Spinal cord (tissue), 10 donors: Measurements from ENCODE around the gene EGFL8. TPM values are rescaled to one million over a fixed set of nuclear protein-coding genes. Genes with fewer than 3 reads are reported as not detected.

Source experiments
- DNase-seq, 6 donors: peaks; one replicate each; pipeline versions ENCODE4 v3.0.0 to v3.0.0-alpha.2; 2013 to 2015; ENCODE audit warnings: low spot score in 6 of 6, low read depth in 4 of 6
- H3K27ac ChIP-seq: one replicate; pipeline ENCODE4 v1.5.1; 2013; ENCODE audit warnings: low read depth, low read length, control low read depth
- H3K27me3 ChIP-seq: one replicate; pipeline ENCODE4 v1.6.1; 2013; ENCODE audit warnings: low read length; ENCODE audit not compliant: control insufficient read depth, insufficient read depth
- H3K36me3 ChIP-seq: one replicate; pipeline ENCODE4 v1.6.1; 2013; ENCODE audit warnings: low read length; ENCODE audit not compliant: control insufficient read depth, insufficient read depth
- H3K4me1 ChIP-seq: one replicate; pipeline ENCODE4 v1.6.1; 2013; ENCODE audit warnings: low read length; ENCODE audit not compliant: control insufficient read depth, insufficient read depth
- H3K4me3 ChIP-seq: one replicate; pipeline ENCODE4 v1.5.1; 2013; ENCODE audit warnings: low read depth, low read length, control low read depth
- H3K9me3 ChIP-seq: one replicate; pipeline ENCODE4 v1.6.1; 2013; ENCODE audit warnings: low read length; ENCODE audit not compliant: control insufficient read depth, insufficient read depth
- WGBS: methylation state at CpG from one replicate; pipeline ENCODE4 v1.1.5; 2013; ENCODE audit warnings: missing lambda C conversion rate; ENCODE audit not compliant: insufficient coverage; 5-methylcytosine and 5-hydroxymethylcytosine counted together
- polyA plus RNA-seq, 2 donors: library from polyadenylated mRNA; unstranded; fragments of 120-200 nt; gene quantifications; one replicate each; pipeline ENCODE4 v1.2.1, GENCODE V29; 2013; ENCODE audit not compliant: insufficient read length in 2 of 2
- small RNA-seq: library from RNA; depleted of rRNA; stranded (forward); fragments of <200 nt; gene quantifications from one replicate; pipeline ENCODE3, GENCODE V24; 2014; ENCODE audit warnings: low replicate concordance
- total RNA-seq, 2 donors: library from RNA; depleted of rRNA in 1 of 2; stranded (reverse); fragments of 120-200 nt in 1 of 2; fragments of >200 nt in 1 of 2; gene quantifications; one replicate each; pipeline versions ENCODE4 v1.2.3 to v1.2.4, GENCODE V29; 2013 to 2014
- donor health status: healthy.

Gene EGFL8
- total and polyA plus RNA-seq, 4 donors, result 28.4 to 124 (median 57.3) TPM

- DNase-seq, result no peak
- Histone ChIP-seq H3K36me3 (no peaks in the 10 kb centered on the region), H3K27me3 (no peaks in the 10 kb centered on the region), H3K4me1 (no peaks in the 10 kb centered on the region), H3K27ac (no peak overlapping the region), H3K9me3 (no peaks in the 10 kb centered on the region), H3K4me3 (no peak overlapping the region)
- WGBS, result 96% methylated on average over 10 of the region's 11 CpGs
Measured at GRCh38 chr6:32216998-32217397, 52.6 kb downstream of the EGFL8 start.

Small RNA genes within 50 kb of the gene (small RNA-seq; reads per million reads assigned to genes)
- not detected for gene AL662884.1
- gene MIR6833, result not detected

Other genes with a start within 250 kb of the EGFL8 start
- gene C2, start 236.9 kb upstream of the EGFL8 start, total RNA-seq, result 10 to 100 TPM in 1 of 2 donors, 1 to 10 TPM in 1; 8.4 to 23.1 TPM
- gene C2, start 236.9 kb upstream of the EGFL8 start, polyA plus RNA-seq, result 10 to 100 TPM; 10.8 to 14.7 TPM
- gene CFB, start 218.5 kb upstream of the EGFL8 start, total RNA-seq, result 10 to 100 TPM; 11.6 to 21.8 TPM
- gene CFB, start 218.5 kb upstream of the EGFL8 start, polyA plus RNA-seq, result 1 to 10 TPM; 1.6 to 7.7 TPM
- 10 to 100 TPM; 37.8 to 75.5 TPM for gene NELFE, start 205.6 kb upstream of the EGFL8 start, total RNA-seq
- gene NELFE, start 205.6 kb upstream of the EGFL8 start, polyA plus RNA-seq, result 10 to 100 TPM; 73.3 to 78.3 TPM
- gene SKIC2, start 205.4 kb upstream of the EGFL8 start, total RNA-seq, result 10 to 100 TPM; 24.0 to 37.9 TPM
- 10 to 100 TPM; 49.2 to 60.5 TPM for gene SKIC2, start 205.4 kb upstream of the EGFL8 start, polyA plus RNA-seq
- gene DXO, start 192.5 kb upstream of the EGFL8 start, total RNA-seq, result 10 to 100 TPM in 1 of 2 donors, 1 to 10 TPM in 1; 7.9 to 19.5 TPM
- gene DXO, start 192.5 kb upstream of the EGFL8 start, polyA plus RNA-seq, result 10 to 100 TPM; 26.4 to 32.7 TPM
- gene C4A, start 182.5 kb upstream of the EGFL8 start, total RNA-seq, result 100 to 1,000 TPM in 1 of 2 donors, 10 to 100 TPM in 1; 68.4 to 107 TPM
- 10 to 100 TPM; 47.5 to 55.8 TPM for gene C4A, start 182.5 kb upstream of the EGFL8 start, polyA plus RNA-seq
- gene C4B, start 149.8 kb upstream of the EGFL8 start, total RNA-seq, result 100 to 1,000 TPM in 1 of 2 donors, 10 to 100 TPM in 1; 67.4 to 113 TPM
- 10 to 100 TPM; 52.1 to 72.7 TPM for gene C4B, start 149.8 kb upstream of the EGFL8 start, polyA plus RNA-seq
- under 1 TPM; 0.30 to 0.61 TPM for gene CYP21A2, start 126.2 kb upstream of the EGFL8 start, total RNA-seq
- gene CYP21A2, start 126.2 kb upstream of the EGFL8 start, polyA plus RNA-seq, result 1 to 10 TPM; 2.7 to 4.9 TPM
- gene TNXB, start 55.3 kb upstream of the EGFL8 start, total RNA-seq, result 10 to 100 TPM; 53.9 to 78.4 TPM
- gene TNXB, start 55.3 kb upstream of the EGFL8 start, polyA plus RNA-seq, result 10 to 100 TPM; 26.1 to 46.2 TPM
- gene ATF6B, start 36.3 kb upstream of the EGFL8 start, total RNA-seq, result 10 to 100 TPM; 20.4 to 29.0 TPM
- 10 to 100 TPM; 84.1 to 99.9 TPM for gene ATF6B, start 36.3 kb upstream of the EGFL8 start, polyA plus RNA-seq
- 1 to 10 TPM; 3.4 to 5.8 TPM for gene FKBPL, start 34.3 kb upstream of the EGFL8 start, total RNA-seq
- gene FKBPL, start 34.3 kb upstream of the EGFL8 start, polyA plus RNA-seq, result 1 to 10 TPM; 6.0 to 6.2 TPM
- under 1 TPM; 0.83 to 0.89 TPM for gene PRRT1, start 12.7 kb upstream of the EGFL8 start, total RNA-seq
- 10 to 100 TPM; 15.5 to 17.7 TPM for gene PRRT1, start 12.7 kb upstream of the EGFL8 start, polyA plus RNA-seq
- gene PPT2, start 10.5 kb upstream of the EGFL8 start, total RNA-seq, result 10 to 100 TPM; 20.7 to 75.1 TPM
- gene PPT2, start 10.5 kb upstream of the EGFL8 start, polyA plus RNA-seq, result 10 to 100 TPM; 33.1 to 47.2 TPM
- 10 to 100 TPM; 24.0 to 81.8 TPM for gene AGPAT1, start 11.5 kb downstream of the EGFL8 start, total RNA-seq
- gene AGPAT1, start 11.5 kb downstream of the EGFL8 start, polyA plus RNA-seq, result 100 to 1,000 TPM; 151 to 158 TPM
- 10 to 100 TPM; 56.6 to 70.6 TPM for gene RNF5, start 13.8 kb downstream of the EGFL8 start, total RNA-seq
- 10 to 100 TPM; 95.7 to 98.7 TPM for gene RNF5, start 13.8 kb downstream of the EGFL8 start, polyA plus RNA-seq
- 1 to 10 TPM in 1 of 2 donors, under 1 TPM in 1; 0.79 to 6.3 TPM for gene AGER, start 19.7 kb downstream of the EGFL8 start, total RNA-seq
- gene AGER, start 19.7 kb downstream of the EGFL8 start, polyA plus RNA-seq, result 10 to 100 TPM; 15.2 to 22.1 TPM
- 10 to 100 TPM; 32.6 to 39.2 TPM for gene PBX2, start 25.6 kb downstream of the EGFL8 start, total RNA-seq
- gene PBX2, start 25.6 kb downstream of the EGFL8 start, polyA plus RNA-seq, result 10 to 100 TPM; 79.4 to 94.3 TPM
- 1 to 10 TPM; 4.6 to 9.3 TPM for gene GPSM3, start 28.0 kb downstream of the EGFL8 start, total RNA-seq
- gene GPSM3, start 28.0 kb downstream of the EGFL8 start, polyA plus RNA-seq, result 1 to 10 TPM; 9.6 to 9.9 TPM
- gene NOTCH4, start 59.5 kb downstream of the EGFL8 start, total RNA-seq, result 10 to 100 TPM in 1 of 2 donors, 1 to 10 TPM in 1; 8.5 to 12.8 TPM
- 10 to 100 TPM; 23.3 to 31.2 TPM for gene NOTCH4, start 59.5 kb downstream of the EGFL8 start, polyA plus RNA-seq
- not detected for gene TSBP1, start 207.3 kb downstream of the EGFL8 start, total RNA-seq
- gene TSBP1, start 207.3 kb downstream of the EGFL8 start, polyA plus RNA-seq, result under 1 TPM in 1 of 2 donors, not detected in 1; 0.27 TPM
- gene BTNL2, start 242.6 kb downstream of the EGFL8 start, total RNA-seq, result not detected
- 1 to 10 TPM in 1 of 2 donors, under 1 TPM in 1; 0.67 to 2.3 TPM for gene BTNL2, start 242.6 kb downstream of the EGFL8 start, polyA plus RNA-seq